ENCODE data around the gene HINT3. TPM values are rescaled to one million over a fixed set of nuclear protein-coding genes. Genes with fewer than 3 reads are reported as not detected.
"Not testable (repeated sequence)": the region's sequence is repeated elsewhere in the genome, so short reads cannot be mapped to it uniquely, and the experiment has no call there.

Gene HINT3
- total RNA-seq, 1 donor from 2014 or later: 17.5 TPM

- H3K4me3 Mint-ChIP-seq: no peak overlapping the region
- H3K27ac Mint-ChIP-seq: no peak overlapping the region
- TF ChIP-seq, protein P1, sequence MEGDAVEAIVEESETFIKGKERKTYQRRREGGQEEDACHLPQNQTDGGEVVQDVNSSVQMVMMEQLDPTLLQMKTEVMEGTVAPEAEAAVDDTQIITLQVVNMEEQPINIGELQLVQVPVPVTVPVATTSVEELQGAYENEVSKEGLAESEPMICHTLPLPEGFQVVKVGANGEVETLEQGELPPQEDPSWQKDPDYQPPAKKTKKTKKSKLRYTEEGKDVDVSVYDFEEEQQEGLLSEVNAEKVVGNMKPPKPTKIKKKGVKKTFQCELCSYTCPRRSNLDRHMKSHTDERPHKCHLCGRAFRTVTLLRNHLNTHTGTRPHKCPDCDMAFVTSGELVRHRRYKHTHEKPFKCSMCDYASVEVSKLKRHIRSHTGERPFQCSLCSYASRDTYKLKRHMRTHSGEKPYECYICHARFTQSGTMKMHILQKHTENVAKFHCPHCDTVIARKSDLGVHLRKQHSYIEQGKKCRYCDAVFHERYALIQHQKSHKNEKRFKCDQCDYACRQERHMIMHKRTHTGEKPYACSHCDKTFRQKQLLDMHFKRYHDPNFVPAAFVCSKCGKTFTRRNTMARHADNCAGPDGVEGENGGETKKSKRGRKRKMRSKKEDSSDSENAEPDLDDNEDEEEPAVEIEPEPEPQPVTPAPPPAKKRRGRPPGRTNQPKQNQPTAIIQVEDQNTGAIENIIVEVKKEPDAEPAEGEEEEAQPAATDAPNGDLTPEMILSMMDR (IDR thresholded peaks at IDR 0.05; ENCODE audit: unreplicated experiment): no peak
- H3K27me3 Mint-ChIP-seq (ENCODE audit: low read depth): no peaks in the 10 kb centered on the region
- H3K36me3 Mint-ChIP-seq: peaks cover 33% of the 10 kb centered on the region
- peaks cover 3% of the 10 kb centered on the region for H3K9me3 Mint-ChIP-seq
- H3K4me1 Mint-ChIP-seq: peaks cover 7% of the 10 kb centered on the region
- no peak for DNase-seq (ENCODE audit: low spot score in 2 of 2, unreplicated experiment in 2 of 2)
Measured at GRCh38 chr6:125966569-125966968, 10.0 kb downstream of the HINT3 start.

GRCh38 chr6:125968493-125968892 lies 11.9 kb downstream of the HINT3 start:
- Mint-ChIP-seq H3K9me3 (peaks cover 3% of the 10 kb centered on the region), H3K27ac (no peak overlapping the region), H3K27me3 (ENCODE audit: low read depth) (no peaks in the 10 kb centered on the region), H3K36me3 (peaks cover 38% of the 10 kb centered on the region), H3K4me1 (peaks cover 2% of the 10 kb centered on the region), H3K4me3 (no peak overlapping the region)
- TF ChIP-seq, protein P1 (IDR thresholded peaks at IDR 0.05; ENCODE audit: unreplicated experiment): no peak
- DNase-seq (ENCODE audit: low spot score in 2 of 2, unreplicated experiment in 2 of 2): no peak

- TF ChIP-seq, protein P1 (IDR thresholded peaks at IDR 0.05; ENCODE audit: unreplicated experiment): no peak
Measured at GRCh38 chr6:125970760-125971159, 14.2 kb downstream of the HINT3 start.

GRCh38 chr6:125972478-125972877 lies 15.9 kb downstream of the HINT3 start:
- not testable (repeated sequence) for H3K9me3 Mint-ChIP-seq; H3K27ac Mint-ChIP-seq; H3K27me3 Mint-ChIP-seq (ENCODE audit: low read depth); DNase-seq (ENCODE audit: low spot score in 2 of 2, unreplicated experiment in 2 of 2); H3K4me3 Mint-ChIP-seq; H3K4me1 Mint-ChIP-seq
- peaks cover 34% of the 10 kb centered on the region for H3K36me3 Mint-ChIP-seq

More at GRCh38 chr6:125970760-125971159, 14.2 kb downstream of the HINT3 start:
- H3K27ac Mint-ChIP-seq: no peak overlapping the region
- no peaks in the 10 kb centered on the region for H3K27me3 Mint-ChIP-seq (ENCODE audit: low read depth)
- H3K9me3 Mint-ChIP-seq: peaks cover 3% of the 10 kb centered on the region
- DNase-seq (ENCODE audit: low spot score in 2 of 2, unreplicated experiment in 2 of 2): no peak
- no peak overlapping the region for H3K4me3 Mint-ChIP-seq
- H3K4me1 Mint-ChIP-seq: no peaks in the 10 kb centered on the region
- H3K36me3 Mint-ChIP-seq: peaks cover 41% of the 10 kb centered on the region

- DNase-seq (ENCODE audit: low spot score in 2 of 2, unreplicated experiment in 2 of 2): no peak
- H3K36me3 Mint-ChIP-seq: peaks cover 22% of the 10 kb centered on the region
Measured at GRCh38 chr6:125974214-125974866, 17.8 kb downstream of the HINT3 start.

DNA sequence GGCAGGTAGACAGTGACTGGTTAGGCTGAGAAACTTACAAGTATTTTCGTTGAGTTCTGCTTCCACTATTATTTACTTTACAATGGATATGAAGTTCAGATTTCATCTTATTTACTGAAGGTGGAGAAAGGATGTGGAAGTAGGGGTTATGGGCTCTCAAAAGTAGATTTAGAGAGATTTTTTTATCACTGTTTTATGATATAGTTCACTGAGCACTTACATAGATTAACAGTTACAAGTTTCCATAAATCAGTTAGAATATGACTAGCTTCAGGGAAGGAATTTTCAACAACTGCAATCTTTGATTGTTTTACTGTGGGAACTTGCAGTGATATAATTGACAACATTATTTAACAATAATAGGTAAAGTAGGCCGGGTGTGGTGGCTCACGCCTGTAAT lies 22.5 kb downstream of the HINT3 start:
- Mint-ChIP-seq H3K4me1 (peaks cover 2% of the 10 kb centered on the region), H3K27me3 (ENCODE audit: low read depth) (no peaks in the 10 kb centered on the region), H3K36me3 (peaks cover 7% of the 10 kb centered on the region), H3K27ac (no peak overlapping the region), H3K4me3 (no peak overlapping the region), H3K9me3 (no peaks in the 10 kb centered on the region)
- TF ChIP-seq, protein P1 (IDR thresholded peaks at IDR 0.05; ENCODE audit: unreplicated experiment): no peak
- DNase-seq (ENCODE audit: low spot score in 2 of 2, unreplicated experiment in 2 of 2): no peak

More at GRCh38 chr6:125974214-125974866, 17.8 kb downstream of the HINT3 start:
- Mint-ChIP-seq H3K27me3 (ENCODE audit: low read depth) (no peaks in the 10 kb centered on the region), H3K4me3 (no peak overlapping the region), H3K27ac (no peak overlapping the region), H3K4me1 (no peaks in the 10 kb centered on the region), H3K9me3 (no peaks in the 10 kb centered on the region)
- TF ChIP-seq, protein P1 (IDR thresholded peaks at IDR 0.05; ENCODE audit: unreplicated experiment): peak; percentile 67
